Renal pelvis (tissue), 4 donors: ENCODE results near the gene GBGT1. TPM values are rescaled to one million over a fixed set of nuclear protein-coding genes. Genes with fewer than 3 reads are reported as not detected.
"Not testable (repeated sequence)": the region's sequence is repeated elsewhere in the genome, so short reads cannot be mapped to it uniquely, and the experiment has no call there.

Source experiments
- DNase-seq: peaks from one replicate; pipeline ENCODE4 v3.0.0-alpha.2; 2013
- polyA plus RNA-seq, 3 donors: library from polyadenylated mRNA; unstranded; fragments of 120-200 nt; gene quantifications; one replicate each; pipeline ENCODE4 v1.2.1, GENCODE V29; 2013; ENCODE audit not compliant: insufficient read length in 3 of 3

The GBGT1 gene
- polyA plus RNA-seq, 3 donors, result 1.9 to 3.1 (median 3.0) TPM

DNA sequence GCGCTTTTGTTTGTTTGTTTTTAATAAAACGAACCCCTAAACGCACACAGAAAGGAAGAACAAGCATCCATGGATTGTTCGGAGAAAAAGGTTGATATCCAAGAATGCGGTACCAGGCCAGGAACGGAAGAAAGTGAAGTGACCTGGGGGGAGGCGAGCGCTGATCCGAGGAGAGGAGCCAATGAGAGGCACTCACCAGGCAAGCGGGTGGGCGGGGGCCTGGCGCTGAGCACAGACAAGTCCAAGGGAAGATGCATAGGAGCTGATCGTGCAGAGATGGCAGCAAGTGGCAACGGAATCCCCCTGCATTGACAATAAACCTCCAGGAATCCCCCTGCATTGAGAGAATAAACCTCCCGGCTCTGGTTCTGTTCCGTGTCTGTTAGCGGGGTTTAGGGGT, 36.9 kb upstream of the GBGT1 start:
- no peak for DNase-seq

DNA sequence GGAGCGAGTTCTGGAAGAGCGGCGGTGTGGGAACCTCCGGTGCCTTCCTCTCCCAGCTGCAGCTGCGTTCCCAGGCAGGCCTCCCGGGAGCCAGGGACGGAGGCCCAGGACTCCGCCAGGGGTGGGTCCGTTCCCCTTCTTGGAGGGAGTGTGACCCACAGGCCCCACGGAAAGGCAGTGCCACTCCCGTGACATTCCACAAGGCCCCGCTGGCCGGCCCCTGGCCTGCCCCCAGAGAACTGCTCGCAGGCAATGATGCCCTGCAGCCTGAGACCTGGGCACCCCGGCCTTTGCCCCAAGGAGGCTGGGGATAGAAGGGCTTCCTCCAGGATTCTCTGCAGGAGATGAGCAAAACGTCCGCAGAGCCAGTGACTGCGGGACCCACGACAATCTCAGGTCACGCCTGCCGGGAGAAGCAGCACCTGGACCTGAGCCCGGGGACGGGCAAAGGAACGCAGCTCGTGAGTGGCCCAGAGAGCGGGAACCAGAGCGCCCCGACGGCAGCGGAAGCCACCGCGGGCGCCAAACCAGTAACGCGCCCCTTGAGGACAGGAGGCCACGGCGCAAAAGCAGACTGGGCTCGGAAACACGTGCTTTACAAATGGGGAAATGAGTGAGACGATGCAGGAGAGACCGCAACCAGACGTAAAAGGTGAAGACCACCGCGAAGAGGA, 36.1 kb upstream of the GBGT1 start:
- peak; percentile 40 for DNase-seq

DNA sequence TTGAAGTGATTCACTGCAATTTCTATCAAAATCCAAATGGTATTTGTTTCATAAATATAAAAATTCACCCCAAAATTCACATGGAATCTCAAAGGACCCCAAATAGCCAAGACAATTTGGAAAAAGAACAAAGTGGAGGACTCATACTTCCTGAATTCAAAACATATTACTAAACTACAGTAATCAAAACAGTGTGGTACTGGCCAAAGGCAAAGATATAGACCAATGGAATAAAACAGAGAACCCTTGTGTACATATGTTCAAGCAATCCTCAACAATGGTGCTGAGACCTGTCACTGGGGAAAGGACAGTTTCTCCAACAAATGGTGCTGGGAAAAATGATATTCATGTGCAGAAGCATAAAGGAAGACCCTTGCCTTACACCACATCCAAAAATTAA, 31.3 kb upstream of the GBGT1 start:
- no peak for DNase-seq

DNA sequence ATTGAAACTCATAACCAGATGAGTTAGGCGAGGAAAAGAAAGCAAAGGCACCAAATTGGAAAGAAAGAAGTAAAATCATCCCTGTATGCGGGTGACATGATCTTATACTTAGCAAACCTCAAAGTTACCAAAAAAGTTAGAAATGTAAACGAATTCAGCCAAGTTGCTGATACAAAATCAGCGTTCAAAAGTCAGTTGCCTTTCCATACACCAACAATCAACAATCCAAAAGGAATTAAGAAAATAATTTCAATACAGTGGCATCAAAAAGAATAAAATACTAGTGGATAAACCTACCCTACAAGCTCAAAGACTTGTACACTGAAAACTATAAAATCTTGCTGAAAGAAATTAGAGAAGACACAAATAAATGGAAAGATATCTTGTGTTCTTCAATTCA, 30.9 kb upstream of the GBGT1 start:
- no peak for DNase-seq

DNA sequence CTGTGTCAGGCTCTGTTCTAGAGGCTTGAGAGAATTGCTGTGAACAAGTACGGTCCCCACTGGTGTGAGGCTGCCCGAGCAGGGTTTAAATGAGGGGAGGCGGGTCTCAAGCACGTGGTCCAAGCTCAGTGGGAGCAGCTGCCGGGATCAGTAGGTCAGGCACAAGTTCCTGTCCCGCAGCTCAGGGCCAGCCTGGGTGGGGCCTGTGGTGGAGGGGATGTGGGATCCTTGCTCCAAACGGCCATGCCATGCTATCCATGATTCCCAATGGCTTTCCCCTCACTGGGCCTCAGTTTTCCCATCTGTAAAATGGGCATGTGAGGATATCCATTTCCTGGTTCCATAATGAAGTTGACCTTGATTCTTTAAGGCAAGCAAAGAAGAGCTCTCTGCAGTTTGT, 28.3 kb upstream of the GBGT1 start:
- no peak for DNase-seq

DNA sequence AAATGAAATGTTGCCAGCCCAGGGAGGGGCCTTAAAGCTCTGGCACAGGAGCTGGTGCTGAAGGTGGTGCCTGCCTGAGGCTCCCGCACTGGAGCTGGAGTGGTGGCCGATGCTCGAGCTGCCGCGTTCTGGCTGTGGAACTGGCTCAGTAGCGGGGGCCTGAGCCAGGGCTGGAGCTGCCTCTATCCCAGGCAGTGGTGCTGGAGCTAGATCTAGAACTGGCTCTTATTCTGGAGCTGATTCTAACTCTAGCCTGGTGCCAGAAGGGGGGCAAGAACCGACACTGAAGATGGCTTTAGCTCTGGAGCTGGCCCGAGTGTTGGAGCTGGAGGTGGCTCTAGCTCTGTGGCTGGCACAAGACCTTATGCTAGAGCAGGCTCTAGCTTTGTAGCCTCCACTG, 26.1 kb upstream of the GBGT1 start:
- DNase-seq, result no peak

DNA sequence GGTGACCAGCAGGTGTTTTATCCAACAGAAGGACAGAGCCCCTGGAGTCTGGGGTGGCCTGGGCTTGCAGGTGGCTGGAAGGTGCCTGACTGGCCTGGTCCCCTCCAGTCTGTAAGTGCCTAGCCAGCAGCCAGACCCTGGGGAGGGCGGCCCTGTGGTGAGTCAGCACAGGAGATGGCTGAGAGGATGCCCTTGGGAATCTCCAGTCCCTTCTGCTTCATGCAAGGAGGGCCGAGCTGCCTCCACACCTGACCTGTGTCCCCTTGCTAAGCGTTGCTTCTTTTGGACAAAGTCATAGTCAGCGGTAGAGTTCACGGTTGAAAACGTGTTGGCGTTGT, 25.1 kb upstream of the GBGT1 start:
- DNase-seq, result no peak

DNA sequence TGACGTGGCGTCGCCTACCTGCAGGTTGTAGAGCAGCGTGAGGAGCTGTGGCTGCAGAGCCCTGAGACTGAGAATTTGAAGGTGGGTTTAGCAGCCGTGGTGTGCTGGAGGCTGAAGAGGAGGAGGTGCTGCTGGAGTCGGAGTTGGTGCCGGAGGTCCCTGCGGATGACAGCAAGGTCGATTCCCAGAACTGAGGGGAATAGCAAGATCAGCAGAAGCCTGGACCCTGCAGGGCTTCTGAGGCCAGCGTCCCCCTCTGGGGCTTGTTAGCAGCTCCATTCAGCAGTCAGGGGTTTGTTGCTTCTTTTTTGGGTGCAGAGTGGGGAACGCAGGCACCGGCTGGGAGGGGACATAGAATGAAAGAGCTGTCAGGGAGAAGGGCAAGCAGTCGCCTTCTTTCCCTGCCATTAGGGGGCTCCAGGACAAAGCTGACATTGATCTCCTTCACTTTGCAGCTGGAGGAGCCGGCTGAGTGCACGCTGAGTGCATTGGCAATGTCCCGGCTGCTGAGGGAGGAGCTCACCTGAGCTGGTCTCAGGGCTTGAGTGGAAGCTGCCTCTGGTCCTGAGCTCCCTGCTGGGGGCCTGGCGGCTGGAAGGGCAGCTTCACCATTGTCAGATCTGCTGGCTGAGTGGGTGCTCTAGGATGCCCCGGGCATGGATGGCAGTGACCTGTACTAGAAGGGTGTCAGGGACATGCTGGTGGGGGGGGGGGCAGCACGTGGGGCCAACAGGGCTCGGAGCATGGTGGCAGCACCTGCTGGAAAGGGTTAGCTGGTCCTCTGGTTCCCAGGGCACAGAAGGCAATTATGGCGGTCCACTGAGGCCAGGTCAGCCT, 24.5 kb upstream of the GBGT1 start:
- peak; percentile 48 for DNase-seq

DNA sequence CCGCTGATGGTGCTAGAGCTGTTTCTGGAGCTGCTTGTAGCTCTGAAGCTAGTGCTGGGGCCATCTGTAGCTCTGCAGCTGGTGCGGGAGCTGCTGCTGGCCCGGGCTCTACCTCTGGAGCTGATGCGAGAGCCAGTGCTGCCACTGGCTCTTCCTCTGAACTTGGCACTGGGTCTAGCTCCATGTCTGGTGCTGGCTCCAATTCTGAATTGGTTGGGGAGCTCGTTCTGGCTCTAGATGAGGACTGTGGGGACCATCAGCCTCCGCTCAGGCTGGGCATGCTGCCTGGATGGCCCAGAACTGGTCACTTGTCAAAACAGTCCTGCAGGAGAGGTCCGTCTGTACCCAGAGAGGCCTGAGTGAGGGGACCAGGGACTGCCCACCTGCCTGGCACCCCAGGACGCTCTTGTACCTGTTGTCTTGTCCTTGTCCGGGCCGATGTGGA, 23.9 kb upstream of the GBGT1 start:
- no peak for DNase-seq

DNA sequence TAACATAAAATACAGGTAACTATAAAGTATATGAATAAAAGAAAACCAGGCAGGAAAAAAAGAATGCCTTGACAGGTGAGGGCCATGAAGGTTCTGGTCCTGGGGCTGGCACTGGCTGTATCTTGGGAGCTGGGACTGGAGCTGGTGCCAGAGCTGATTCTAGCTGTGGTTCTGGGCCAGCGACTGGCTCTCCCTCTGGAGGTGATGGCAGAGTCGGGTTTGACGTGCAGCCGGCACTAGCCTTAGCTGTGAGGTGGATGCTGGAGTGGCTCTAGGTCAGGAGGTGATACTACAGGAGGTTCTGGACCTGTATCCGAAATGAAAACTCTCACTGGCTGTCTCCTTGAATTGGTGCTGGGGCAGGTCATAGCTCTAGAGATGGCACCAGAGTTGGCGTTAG, 23.0 kb upstream of the GBGT1 start:
- DNase-seq, result no peak

DNA sequence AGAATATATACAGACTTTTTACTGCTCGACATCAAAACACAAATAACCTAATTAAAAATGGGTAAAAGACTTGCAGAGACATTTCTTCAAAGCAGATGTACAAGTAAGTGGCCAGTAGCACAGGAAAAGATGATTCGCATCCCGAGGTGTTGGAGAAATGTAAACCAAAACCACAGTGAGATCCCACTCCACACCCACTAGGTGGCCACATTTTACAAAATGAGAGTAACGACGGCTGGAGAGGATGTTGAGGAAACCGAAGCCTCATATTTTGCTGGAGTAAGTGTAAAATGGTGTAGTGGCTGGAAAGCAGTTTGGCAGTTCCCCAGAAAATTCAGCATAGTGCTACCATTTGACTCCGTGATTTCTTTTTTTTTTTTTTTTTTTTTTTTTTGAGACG, 21.3 kb upstream of the GBGT1 start:
- DNase-seq, result peak; percentile 76

DNA sequence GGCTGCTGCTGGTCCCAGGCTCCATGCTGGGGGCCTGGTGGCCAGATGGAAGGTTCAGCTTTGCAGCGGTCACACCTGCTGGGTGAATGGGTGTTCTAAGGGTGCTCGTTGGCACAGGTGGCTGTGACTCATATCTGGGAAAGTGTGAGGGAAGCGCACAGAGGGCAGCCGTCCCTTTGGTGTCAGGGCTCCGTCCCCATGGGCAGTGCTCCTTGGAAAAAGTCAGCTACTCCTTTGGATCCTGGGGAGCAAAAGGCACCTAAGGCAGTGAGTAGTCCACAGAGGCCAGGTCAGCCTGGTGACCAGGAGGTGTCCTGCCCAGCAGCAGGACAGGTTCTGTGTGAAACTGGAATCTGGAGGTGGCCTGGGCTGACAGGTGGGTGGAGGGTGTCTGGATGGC, 18.4 kb upstream of the GBGT1 start:
- no peak for DNase-seq

DNA sequence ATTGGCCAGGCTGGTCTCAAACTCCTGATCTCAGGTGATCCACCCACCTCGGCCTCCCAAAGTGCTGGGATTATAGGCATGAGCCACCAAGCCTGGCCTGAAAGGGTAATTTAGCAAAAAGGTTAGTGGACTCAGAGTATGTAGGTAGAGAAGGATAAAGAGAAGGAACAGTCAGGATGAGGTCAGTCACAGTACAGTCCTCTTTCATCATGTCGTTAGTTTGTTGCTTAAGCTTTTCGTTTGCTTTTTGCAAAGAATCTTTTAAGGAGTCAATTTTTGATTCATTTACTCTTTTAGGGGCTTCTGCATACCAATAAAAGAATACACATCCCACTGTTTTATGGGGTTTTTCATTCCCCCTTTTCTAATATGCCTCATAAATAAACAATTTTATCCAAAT, 17.8 kb upstream of the GBGT1 start:
- DNase-seq, result no peak

DNA sequence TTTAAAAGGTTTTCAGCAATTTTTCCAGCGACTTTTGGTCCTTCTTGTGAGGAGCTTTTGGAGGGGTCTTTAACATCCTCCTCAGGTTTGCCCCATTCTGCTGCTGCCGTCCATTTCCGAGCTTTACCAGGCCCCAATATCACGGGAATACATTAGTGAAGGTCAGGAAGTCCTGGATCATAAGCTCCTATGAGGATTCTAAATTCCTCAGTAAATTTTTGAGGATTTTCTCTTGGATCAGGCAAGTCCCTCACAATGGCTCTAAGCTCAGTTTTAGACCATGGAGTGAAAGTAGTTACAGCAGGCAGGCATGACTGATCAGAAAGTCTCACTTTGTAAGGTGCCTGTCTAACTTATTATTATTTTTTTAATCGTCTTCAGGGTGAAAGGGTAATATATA, 17.2 kb upstream of the GBGT1 start:
- DNase-seq, result no peak

DNA sequence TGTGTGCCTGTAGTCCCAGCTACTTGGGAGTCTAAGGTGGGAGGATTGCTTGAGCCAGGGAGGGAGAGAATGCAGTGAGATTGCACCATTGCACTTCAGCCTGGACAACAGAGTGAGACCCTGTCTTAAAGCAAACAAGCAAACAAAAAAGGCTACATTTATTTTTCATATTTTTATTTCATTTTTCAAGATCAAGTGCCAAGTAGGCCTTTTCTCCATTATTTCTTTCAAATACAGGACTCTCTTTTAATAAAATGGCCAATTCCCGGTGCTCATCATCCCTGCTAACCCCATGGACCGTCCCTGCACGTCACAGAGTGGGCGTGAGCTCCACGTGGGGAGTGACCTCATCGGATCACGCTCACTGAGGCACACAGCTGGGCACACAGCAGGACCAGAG, 9.3 kb upstream of the GBGT1 start:
- DNase-seq, result no peak

DNA sequence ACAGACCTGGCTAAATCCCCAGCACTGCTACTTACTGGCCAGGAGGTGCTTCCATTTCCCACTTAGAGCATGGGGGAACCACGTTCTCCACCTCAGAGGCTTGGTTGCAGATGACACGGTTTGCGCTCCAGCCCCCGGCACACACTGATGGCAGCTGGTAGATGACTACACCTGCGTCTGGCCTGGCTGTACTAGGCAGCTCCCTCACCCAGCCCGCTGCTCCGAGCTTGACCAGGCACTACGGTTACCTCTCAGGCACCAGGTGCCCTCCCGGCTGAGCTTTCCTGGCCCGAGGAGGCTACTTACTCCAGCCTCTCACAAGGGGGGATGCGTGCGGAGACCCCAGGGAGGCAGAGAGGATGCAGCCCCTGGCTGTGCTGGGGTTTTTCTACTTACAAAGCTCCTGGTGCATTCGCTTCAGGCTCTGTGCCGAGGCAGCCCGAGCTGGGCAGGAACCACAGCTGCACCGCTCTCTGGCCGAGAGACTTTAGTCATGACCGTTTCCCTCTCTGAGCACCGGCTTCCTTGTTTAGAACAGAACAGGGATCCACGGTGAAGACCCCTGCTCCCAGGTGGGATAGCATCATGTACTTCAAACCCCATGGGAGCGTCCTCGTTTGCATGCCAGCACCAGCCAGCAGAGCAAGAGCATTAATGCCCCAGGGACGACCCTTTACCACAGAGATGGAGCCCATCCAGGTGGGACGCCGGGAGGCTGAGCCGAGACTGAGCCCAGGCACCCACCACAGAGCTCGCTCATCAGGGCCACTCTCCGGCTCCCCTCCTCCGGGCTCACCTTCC, 7.6 kb upstream of the GBGT1 start:
- no peak for DNase-seq

DNA sequence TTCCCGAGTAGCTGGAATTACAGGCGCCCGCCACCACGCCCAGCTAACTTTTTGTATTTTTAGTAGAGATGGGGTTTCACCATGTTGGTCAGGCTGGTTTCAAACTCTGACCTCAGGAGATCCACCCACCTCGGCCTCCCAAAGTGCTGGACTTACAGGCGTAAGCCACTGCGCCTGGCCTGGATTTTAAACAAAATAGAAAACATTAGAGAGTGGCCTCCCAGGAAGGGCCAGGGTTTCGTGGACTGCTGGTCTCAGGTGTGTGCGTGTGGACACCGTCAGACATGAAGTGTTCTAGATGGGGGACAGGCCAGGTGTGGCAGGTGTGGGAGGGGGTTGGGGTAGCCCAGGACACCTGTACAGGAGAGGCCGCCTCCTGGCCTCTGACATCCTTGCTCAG, 7.0 kb upstream of the GBGT1 start:
- DNase-seq, result no peak

DNA sequence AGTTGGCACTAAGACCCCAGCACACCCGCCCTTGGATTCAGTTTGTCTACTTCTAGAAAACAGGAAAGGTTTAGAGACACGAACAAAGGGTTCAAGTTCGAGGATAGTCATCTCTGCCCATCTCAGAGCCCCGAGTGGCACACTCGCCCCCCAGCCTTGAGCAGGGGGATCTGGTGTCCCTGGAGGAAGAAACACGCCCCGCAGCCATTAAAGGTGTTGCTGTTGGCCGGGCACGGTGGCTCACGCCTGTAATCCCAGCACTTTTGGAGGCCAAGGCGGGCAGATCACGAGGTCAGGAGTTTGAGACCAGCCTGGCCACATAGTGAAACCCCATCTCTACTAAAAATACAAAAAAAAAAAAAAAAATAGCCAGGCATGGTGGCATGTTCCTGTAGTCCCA, 6.0 kb upstream of the GBGT1 start:
- DNase-seq, result not testable (repeated sequence)

DNA sequence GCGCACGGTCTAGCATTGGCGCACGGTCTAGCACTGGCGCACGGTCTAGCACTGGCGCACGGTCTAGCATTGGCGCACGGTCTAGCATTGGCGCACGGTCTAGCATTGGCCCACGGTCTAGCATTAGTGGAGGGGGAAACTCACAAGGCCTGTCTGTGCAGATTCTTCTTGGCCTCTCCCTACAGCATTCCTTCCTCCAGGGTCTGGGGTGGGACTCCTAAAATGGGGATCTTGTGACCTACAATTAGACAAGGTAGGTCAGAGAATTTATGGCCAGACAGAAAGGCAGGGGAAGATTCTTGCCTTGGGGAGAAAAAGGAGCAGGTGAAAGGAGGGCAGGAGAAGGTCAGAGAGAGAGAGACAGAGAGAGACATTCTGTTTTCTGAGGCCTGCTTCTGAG, 5.4 kb upstream of the GBGT1 start:
- DNase-seq, result no peak

DNA sequence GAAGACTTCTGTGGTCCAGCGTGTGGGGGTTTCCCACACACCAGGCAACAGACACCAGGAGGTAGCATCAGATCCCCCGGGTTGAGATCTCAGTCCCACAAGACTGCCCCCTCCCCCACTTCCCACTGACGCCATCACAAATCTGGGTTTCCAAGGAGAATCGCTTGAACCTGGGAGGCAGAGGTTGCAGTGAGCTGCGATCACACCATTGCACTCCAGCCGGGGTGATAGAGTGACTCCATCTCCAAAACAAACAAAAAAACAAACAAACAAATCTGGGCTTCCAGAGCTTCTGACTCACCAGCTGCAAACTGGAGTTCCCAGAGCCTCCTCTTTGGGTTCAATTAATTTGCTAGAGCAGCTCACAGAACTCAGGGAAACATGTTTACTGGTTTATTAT, 4.7 kb upstream of the GBGT1 start:
- DNase-seq, result no peak

DNA sequence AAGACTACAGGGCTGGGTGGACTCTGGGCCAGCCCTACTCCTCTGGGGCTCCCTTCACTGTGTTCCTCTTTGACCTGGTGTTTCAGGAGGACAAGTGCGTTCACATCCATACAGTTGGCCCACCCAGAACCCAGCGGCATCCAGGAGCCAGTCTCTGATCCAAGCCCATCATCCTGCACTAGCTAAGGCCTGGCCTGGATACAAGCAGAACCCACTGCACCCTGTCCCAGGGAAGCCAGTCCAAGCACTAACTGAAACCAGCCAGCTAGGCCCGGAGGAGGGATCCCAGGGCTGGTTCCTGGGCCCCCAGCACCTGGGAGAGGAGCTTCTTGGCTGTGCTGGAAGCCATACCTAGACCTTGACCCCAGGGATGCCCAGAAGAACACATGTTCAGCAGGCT, 4.1 kb upstream of the GBGT1 start:
- DNase-seq, result no peak

DNA sequence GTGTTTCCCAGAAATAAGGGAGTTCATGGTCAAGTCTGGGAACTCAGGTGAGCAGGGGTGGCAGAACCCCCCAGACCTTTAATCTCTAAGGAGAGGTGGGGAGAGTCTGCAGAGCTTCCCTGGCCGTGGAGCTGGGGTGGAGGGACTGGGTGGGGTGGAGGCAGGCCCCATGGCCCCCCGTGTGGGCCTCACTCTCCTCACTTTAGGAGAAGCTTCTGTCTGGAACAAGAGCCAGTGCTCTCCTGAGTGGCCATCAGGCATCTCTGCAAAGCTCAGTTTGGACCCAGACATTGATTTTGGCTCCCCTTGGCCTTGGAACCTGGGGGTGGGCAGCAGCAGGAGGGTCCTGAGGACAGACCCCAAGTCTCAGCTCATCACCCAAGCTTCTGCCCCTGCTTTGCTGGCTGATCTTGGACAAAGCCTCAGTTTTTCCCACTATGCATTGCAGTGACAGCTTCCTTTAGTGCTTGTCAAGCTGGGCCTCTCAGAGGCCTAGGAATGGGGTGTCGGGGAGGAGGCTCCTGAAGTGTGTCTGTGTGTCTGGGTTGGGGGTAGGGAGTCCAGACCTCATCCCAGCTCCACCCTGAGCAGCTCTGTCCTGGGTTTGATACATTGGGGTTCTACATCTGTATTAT, 3.5 kb upstream of the GBGT1 start:
- DNase-seq, result no peak

DNA sequence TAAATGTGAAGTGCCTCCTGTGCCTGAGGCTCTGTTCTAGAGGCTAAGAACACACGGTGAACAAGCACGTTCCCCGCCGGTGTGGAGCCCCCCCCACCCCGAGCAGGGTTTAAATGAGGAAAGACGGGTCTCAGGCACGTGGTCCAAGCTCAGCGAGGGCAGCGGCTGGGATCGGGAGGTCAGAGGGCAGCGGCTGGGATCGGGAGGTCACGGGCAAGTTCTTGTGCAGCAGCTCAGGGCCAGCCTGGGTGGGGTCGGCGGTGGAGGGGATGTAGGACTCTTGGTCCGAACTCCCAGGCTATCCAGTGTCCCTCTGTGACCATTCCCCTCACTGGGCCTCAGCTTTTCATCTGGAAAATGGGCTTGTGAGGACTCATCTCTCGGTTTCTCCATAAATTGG, 2.7 kb upstream of the GBGT1 start:
- no peak for DNase-seq
